Astrocyte (in vitro differentiated cells and primary cell): ENCODE measurements around the gene COX19. TPM values are rescaled to one million over a fixed set of nuclear protein-coding genes. Genes with fewer than 3 reads are reported as not detected.

Experiments
- DNase-seq: peaks from one replicate; pipeline ENCODE4 v3.0.0-alpha.2; 2010; ENCODE audit warnings: low read depth
- FAIRE-seq: peaks from 2 replicates; lab custom pipeline; 2011; peaks lifted over from hg19 to GRCh38; lab: Jason Lieb, UNC
- H2AFZ ChIP-seq: 2 replicates; pipeline ENCODE4 v1.6.0; 2012; ENCODE audit warnings: low read depth, low read length, inconsistent platforms
- H3K27ac ChIP-seq: 2 replicates; pipeline ENCODE4 v1.5.1; 2011; ENCODE audit warnings: low read depth, low read length, inconsistent platforms
- H3K27me3 ChIP-seq: 2 replicates; pipeline ENCODE4 v1.6.0; 2011; ENCODE audit warnings: low read length, inconsistent platforms; ENCODE audit not compliant: insufficient read depth
- H3K36me3 ChIP-seq: 2 replicates; pipeline ENCODE4 v1.5.1; 2011; ENCODE audit warnings: low read length, inconsistent platforms; ENCODE audit not compliant: insufficient read depth
- H3K4me1 ChIP-seq: 2 replicates; pipeline ENCODE4 v1.5.1; 2011; ENCODE audit warnings: low read length, inconsistent platforms; ENCODE audit not compliant: insufficient read depth
- H3K4me2 ChIP-seq: 2 replicates; pipeline ENCODE4 v1.6.0; 2012; ENCODE audit warnings: low read length, inconsistent platforms
- H3K4me3 ChIP-seq: 2 replicates; pipeline ENCODE4 v1.5.1; 2011; ENCODE audit warnings: low read depth, mild to moderate bottlenecking, low read length, inconsistent platforms; ENCODE audit not compliant: insufficient read depth
- H3K79me2 ChIP-seq: 2 replicates; pipeline ENCODE4 v1.6.0; 2012; ENCODE audit warnings: mild to moderate bottlenecking, low read length, inconsistent platforms; ENCODE audit not compliant: insufficient read depth
- H3K9ac ChIP-seq: 2 replicates; pipeline ENCODE4 v1.6.0; 2012; ENCODE audit warnings: mild to moderate bottlenecking, low read length, inconsistent platforms
- H3K9me3 ChIP-seq: 2 replicates; pipeline ENCODE4 v1.5.1; 2012; ENCODE audit warnings: low read depth, mild to moderate bottlenecking, low read length, inconsistent platforms; ENCODE audit not compliant: insufficient read depth
- H4K20me1 ChIP-seq: 2 replicates; pipeline ENCODE4 v1.6.0; 2012; ENCODE audit warnings: low read length, inconsistent platforms; ENCODE audit not compliant: insufficient read depth
- H3K27ac Mint-ChIP-seq: one replicate; pipeline ENCODE4 v1.8.0; 2021; ENCODE audit warnings: mild to moderate bottlenecking, mixed read lengths; ENCODE audit not compliant: unreplicated experiment
- H3K27me3 Mint-ChIP-seq: one replicate; pipeline ENCODE4 v1.8.0; 2021; ENCODE audit warnings: low read depth, mixed read lengths; ENCODE audit not compliant: unreplicated experiment
- H3K36me3 Mint-ChIP-seq: one replicate; pipeline ENCODE4 v1.8.0; 2021; ENCODE audit warnings: low read depth, mixed read lengths; ENCODE audit not compliant: unreplicated experiment
- H3K4me1 Mint-ChIP-seq: one replicate; pipeline ENCODE4 v1.8.0; 2021; ENCODE audit warnings: low read depth, mixed read lengths; ENCODE audit not compliant: unreplicated experiment
- H3K4me3 Mint-ChIP-seq: one replicate; pipeline ENCODE4 v1.8.0; 2021; ENCODE audit warnings: mild to moderate bottlenecking, moderate library complexity, mixed read lengths; ENCODE audit not compliant: unreplicated experiment
- H3K9me3 Mint-ChIP-seq: one replicate; pipeline ENCODE4 v1.8.0; 2021; ENCODE audit warnings: mild to moderate bottlenecking, mixed read lengths; ENCODE audit not compliant: unreplicated experiment
- CTCF ChIP-seq: IDR thresholded peaks from 2 replicates; pipeline ENCODE4 v1.5.1; 2011; ENCODE audit warnings: low read depth, mild to moderate bottlenecking, inconsistent platforms, low read length, moderate library complexity; ENCODE audit not compliant: insufficient read depth
- EZH2 ChIP-seq: IDR thresholded peaks from 2 replicates; pipeline ENCODE4 v1.6.1; 2012; ENCODE audit warnings: mild to moderate bottlenecking, low read length, inconsistent platforms; ENCODE audit not compliant: insufficient read depth
- total RNA-seq: library from RNA; stranded (reverse); gene quantifications from 2 replicates; pipeline ENCODE4 v1.2.1, GENCODE V29; 2021

COX19 gene
- total RNA-seq, 1 donor from 2014 or later = 13.4 TPM

- Mint-ChIP-seq H3K9me3 (no peaks in the 10 kb centered on the region), H3K4me1 (peaks cover 2% of the 10 kb centered on the region), H3K4me3 (no peak overlapping the region), H3K27me3 (no peaks in the 10 kb centered on the region), H3K27ac (no peak overlapping the region), H3K36me3 (no peaks in the 10 kb centered on the region)
- Histone ChIP-seq H3K4me1 (peaks cover 6% of the 10 kb centered on the region), H3K79me2 (no peaks in the 10 kb centered on the region), H3K4me2 (no peak overlapping the region), H3K4me3 (no peak overlapping the region), H3K36me3 (no peaks in the 10 kb centered on the region), H3K9me3 (no peaks in the 10 kb centered on the region), H4K20me1 (peaks cover 4% of the 10 kb centered on the region), H2AFZ (no peak overlapping the region), H3K9ac (no peak overlapping the region), H3K27ac (no peak overlapping the region), H3K27me3 (no peaks in the 10 kb centered on the region)
- no peak for TF ChIP-seq CTCF
- TF ChIP-seq EZH2 = no peak
- DNase-seq (no peak), FAIRE-seq (no peak)
Observed at GRCh38 chr7:988963-989529, 13.7 kb upstream of the COX19 start.

- H3K79me2 ChIP-seq = no peaks in the 10 kb centered on the region
- Mint-ChIP-seq H3K4me3 (no peak overlapping the region), H3K27me3 (no peaks in the 10 kb centered on the region), H3K27ac (no peak overlapping the region), H3K4me1 (peaks cover 2% of the 10 kb centered on the region), H3K36me3 (no peaks in the 10 kb centered on the region), H3K9me3 (no peaks in the 10 kb centered on the region)
- peak overlapping the region; percentile 60 for H2AFZ ChIP-seq
- H3K4me1 ChIP-seq = peaks cover 4% of the 10 kb centered on the region
- no peak for TF ChIP-seq CTCF
- no peak for TF ChIP-seq EZH2
- H4K20me1 ChIP-seq = peaks cover 2% of the 10 kb centered on the region
- H3K27ac ChIP-seq = no peak overlapping the region
- peak overlapping the region; percentile 62 for H3K4me2 ChIP-seq
- H3K9me3 ChIP-seq = no peaks in the 10 kb centered on the region
- FAIRE-seq (no peak), DNase-seq (no peak)
- no peaks in the 10 kb centered on the region for H3K36me3 ChIP-seq
- H3K9ac ChIP-seq = no peak overlapping the region
- H3K27me3 ChIP-seq = no peaks in the 10 kb centered on the region
- H3K4me3 ChIP-seq = no peak overlapping the region
Observed at GRCh38 chr7:988426-988911, 13.1 kb upstream of the COX19 start.

GRCh38 chr7:987909-988308, 12.6 kb upstream of the COX19 start:
- Histone ChIP-seq H3K27ac (no peak overlapping the region), H3K4me2 (no peak overlapping the region), H3K4me3 (no peak overlapping the region), H2AFZ (no peak overlapping the region), H3K27me3 (no peaks in the 10 kb centered on the region), H3K36me3 (no peaks in the 10 kb centered on the region), H3K4me1 (peaks cover 3% of the 10 kb centered on the region), H3K79me2 (no peaks in the 10 kb centered on the region), H3K9me3 (no peaks in the 10 kb centered on the region), H4K20me1 (no peaks in the 10 kb centered on the region), H3K9ac (no peak overlapping the region)
- no peaks in the 10 kb centered on the region for H3K27me3 Mint-ChIP-seq
- FAIRE-seq = no peak
- H3K4me1 Mint-ChIP-seq = peaks cover 2% of the 10 kb centered on the region
- H3K27ac Mint-ChIP-seq = no peak overlapping the region
- no peak overlapping the region for H3K4me3 Mint-ChIP-seq
- no peaks in the 10 kb centered on the region for H3K36me3 Mint-ChIP-seq
- DNase-seq = no peak
- no peaks in the 10 kb centered on the region for H3K9me3 Mint-ChIP-seq
- TF ChIP-seq CTCF = no peak
